ENCODE data around the gene IFRD2.
"Not testable (repeated sequence)": the region's sequence is repeated elsewhere in the genome, so short reads cannot be mapped to it uniquely, and the experiment has no call there.

IFRD2 gene

GRCh38 chr3:50286322-50287227 lies 5.7 kb downstream of the IFRD2 start:
- no peak for DNase-seq (ENCODE audit: low read depth, low spot score)

GRCh38 chr3:50284121-50284520 lies 8.1 kb downstream of the IFRD2 start:
- not testable (repeated sequence) for DNase-seq (ENCODE audit: low read depth, low spot score)

GRCh38 chr3:50279255-50280016 lies 12.8 kb downstream of the IFRD2 start:
- DNase-seq (ENCODE audit: low read depth, low spot score) = no peak

- DNase-seq (ENCODE audit: low read depth, low spot score) = no peak
Observed at GRCh38 chr3:50278880-50279224, 13.4 kb downstream of the IFRD2 start, which contains the start of gene LSMEM2. Gene LSMEM2 (plus strand): TSS chr3:50279087. CDS start chr3:50279114, 27 bp downstream.

- no peak for DNase-seq (ENCODE audit: low read depth, low spot score)
Observed at GRCh38 chr3:50278123-50278879, 13.9 kb downstream of the IFRD2 start.

- no peak for DNase-seq (ENCODE audit: low read depth, low spot score)
Observed at GRCh38 chr3:50276762-50277101, 15.5 kb downstream of the IFRD2 start.

GRCh38 chr3:50275996-50276761 lies 16.1 kb downstream of the IFRD2 start:
- DNase-seq (ENCODE audit: low read depth, low spot score) = no peak

- DNase-seq (ENCODE audit: low read depth, low spot score) = no peak
Observed at GRCh38 chr3:50275141-50275995, 16.9 kb downstream of the IFRD2 start.

GRCh38 chr3:50274371-50275104 lies 17.7 kb downstream of the IFRD2 start:
- DNase-seq (ENCODE audit: low read depth, low spot score) = no peak

GRCh38 chr3:50273689-50274065 lies 18.6 kb downstream of the IFRD2 start:
- DNase-seq (ENCODE audit: low read depth, low spot score) = no peak

- peak; percentile 43 for DNase-seq (ENCODE audit: low read depth, low spot score)
Observed at GRCh38 chr3:50272911-50273688, 19.1 kb downstream of the IFRD2 start.

GRCh38 chr3:50272538-50272910 lies 19.7 kb downstream of the IFRD2 start:
- DNase-seq (ENCODE audit: low read depth, low spot score) = not testable (repeated sequence)

- no peak for DNase-seq (ENCODE audit: low read depth, low spot score)
Observed at GRCh38 chr3:50271314-50271936, 20.8 kb downstream of the IFRD2 start.

GRCh38 chr3:50270422-50271224 lies 21.6 kb downstream of the IFRD2 start:
- DNase-seq (ENCODE audit: low read depth, low spot score) = no peak

GRCh38 chr3:50269977-50270413 lies 22.2 kb downstream of the IFRD2 start:
- no peak for DNase-seq (ENCODE audit: low read depth, low spot score)

GRCh38 chr3:50269460-50269859 lies 22.8 kb downstream of the IFRD2 start:
- no peak for DNase-seq (ENCODE audit: low read depth, low spot score)

GRCh38 chr3:50268703-50269451 lies 23.4 kb downstream of the IFRD2 start, which contains the start of gene SEMA3B:
Gene SEMA3B (plus strand): TSS chr3:50269147. CDS start chr3:50269241, 94 bp downstream.
- no peak for DNase-seq (ENCODE audit: low read depth, low spot score)

Measured in smooth muscle cell of the brain vasculature (primary cell).